ENCODE results near the gene PAQR6. TPM values are rescaled to one million over a fixed set of nuclear protein-coding genes. Genes with fewer than 3 reads are reported as not detected.

The PAQR6 gene
- total RNA-seq, 3 donors from 2014 or later (not counting 1 experiment from before 2014, with no cell fraction given): 2.6 to 5.5 (median 3.5) TPM

GRCh38 chr1:156194300-156194652 lies 53.6 kb downstream of the PAQR6 start:
- ATAC-seq (no peak), DNase-seq (no peak)
- Histone ChIP-seq H3K27me3 (ENCODE audit: control insufficient read depth, insufficient read depth, low read length) (no peaks in the 10 kb centered on the region), H3K36me3 (ENCODE audit: control insufficient read depth, insufficient read depth, low read length) (peaks cover 8% of the 10 kb centered on the region), H3K27ac (ENCODE audit: low read length) (peak overlapping the region; percentile 78), H3K4me1 (ENCODE audit: control insufficient read depth, insufficient read depth, low read length) (peaks cover 29% of the 10 kb centered on the region), H3K4me3 (ENCODE audit: low read length) (peak overlapping the region; percentile 93), H3K9me3 (ENCODE audit: control insufficient read depth, insufficient read depth, low read length) (no peaks in the 10 kb centered on the region)
- TF ChIP-seq CTCF (IDR thresholded peaks at IDR 0.05): no peak
- H3K4me1 Mint-ChIP-seq: peaks cover 43 to 49% of the 10 kb centered on the region in 2 donors
- no peaks in the 10 kb centered on the region for H3K27me3 Mint-ChIP-seq (ENCODE audit: low read depth in 2 of 2)
- peak overlapping the region; percentile 94 to 97 for H3K27ac Mint-ChIP-seq
- intact Hi-C loops (cut with micrococcal nuclease): loop anchor here (1.0 kb wide), 1 partner anchor 18 kb away; no protein-coding TSS in a partner anchor
- WGBS (ENCODE audit: insufficient coverage): 19% methylated on average over 14 of the region's 14 CpGs
- no peaks in the 10 kb centered on the region for H3K9me3 Mint-ChIP-seq
- H3K4me3 Mint-ChIP-seq: peak overlapping the region; percentile 99
- H3K36me3 Mint-ChIP-seq: no peaks in the 10 kb centered on the region

- no peaks in the 10 kb centered on the region for H3K36me3 Mint-ChIP-seq
- 1% methylated on average over 59 of the region's 59 CpGs for WGBS (ENCODE audit: insufficient coverage)
These were observed 54.2 kb downstream of the PAQR6 start, which contains the start of gene SLC25A44 for GRCh38 chr1:156193488-156194299. Gene SLC25A44 (plus strand): TSS chr1:156194104. CDS start chr1:156199848, 5,744 bp downstream.

More at GRCh38 chr1:156193488-156194299, 54.2 kb downstream of the PAQR6 start, which contains the start of gene SLC25A44:
- Histone ChIP-seq H3K9me3 (ENCODE audit: control insufficient read depth, insufficient read depth, low read length) (no peaks in the 10 kb centered on the region), H3K4me3 (ENCODE audit: low read length) (peak within 1 kb of the TSS; percentile 93), H3K27me3 (ENCODE audit: control insufficient read depth, insufficient read depth, low read length) (no peaks in the 10 kb centered on the region), H3K4me1 (ENCODE audit: control insufficient read depth, insufficient read depth, low read length) (peaks cover 23% of the 10 kb centered on the region), H3K36me3 (ENCODE audit: control insufficient read depth, insufficient read depth, low read length) (peaks cover 8% of the 10 kb centered on the region), H3K27ac (ENCODE audit: low read length) (peak within 1 kb of the TSS; percentile 82)
- peak; percentile 97 to 100 (median 98) for ATAC-seq
- Mint-ChIP-seq H3K4me3 (peak within 1 kb of the TSS; percentile 99), H3K4me1 (peaks cover 37 to 43% of the 10 kb centered on the region in 2 donors), H3K27ac (peak within 1 kb of the TSS; percentile 94 to 97), H3K9me3 (no peaks in the 10 kb centered on the region), H3K27me3 (ENCODE audit: low read depth in 2 of 2) (no peaks in the 10 kb centered on the region)
- intact Hi-C loops (cut with micrococcal nuclease): loop anchor here (1.0 kb wide), 1 partner anchor 19 kb away; no protein-coding TSS in a partner anchor
- peak; percentile 95 to 99 for DNase-seq
- TF ChIP-seq CTCF (IDR thresholded peaks at IDR 0.05): peak; percentile 5

Other genes with a start within 250 kb of the PAQR6 start
- gene SSR2, start 227.1 kb downstream of the PAQR6 start, total RNA-seq: 100 to 1,000 TPM; 209 to 215 (median 211) TPM
- gene UBQLN4, start 194.3 kb downstream of the PAQR6 start, total RNA-seq: 10 to 100 TPM; 14.4 to 23.5 (median 23.5) TPM
- gene LAMTOR2, start 193.3 kb downstream of the PAQR6 start, total RNA-seq: 10 to 100 TPM; 23.5 to 26.1 (median 24.6) TPM
- gene RAB25, start 186.9 kb downstream of the PAQR6 start, total RNA-seq: under 1 TPM in 1 of 3 donors, not detected in 2; 0.82 TPM
- gene MEX3A, start 165.6 kb downstream of the PAQR6 start, total RNA-seq: under 1 TPM; 0.05 to 0.16 (median 0.14) TPM
- gene LMNA, start 133.3 kb downstream of the PAQR6 start, total RNA-seq: 100 to 1,000 TPM; 201 to 504 (median 273) TPM
- gene SEMA4A, start 94.5 kb downstream of the PAQR6 start, total RNA-seq: 10 to 100 TPM in 1 of 3 donors, 1 to 10 TPM in 2; 2.6 to 13.0 (median 7.0) TPM
- gene SLC25A44, start 54.0 kb downstream of the PAQR6 start, total RNA-seq: 10 to 100 TPM; 17.1 to 49.2 (median 22.0) TPM
- 10 to 100 TPM; 61.5 to 70.3 (median 64.0) TPM for gene PMF1, start 35.0 kb downstream of the PAQR6 start, total RNA-seq
- 1 to 10 TPM in 2 of 3 donors, under 1 TPM in 1; 0.45 to 1.6 (median 1.1) TPM for gene BGLAP, start 5.9 kb downstream of the PAQR6 start, total RNA-seq
- 10 to 100 TPM; 76.7 to 93.9 (median 87.6) TPM for gene SMG5, start 34.8 kb upstream of the PAQR6 start, total RNA-seq
- 1 to 10 TPM; 3.3 to 5.8 (median 5.0) TPM for gene TMEM79, start 36.3 kb upstream of the PAQR6 start, total RNA-seq
- 10 to 100 TPM; 22.9 to 29.1 (median 26.8) TPM for gene GLMP, start 47.6 kb upstream of the PAQR6 start, total RNA-seq
- gene VHLL, start 51.3 kb upstream of the PAQR6 start, total RNA-seq: under 1 TPM in 1 of 3 donors, not detected in 2; 0.42 TPM
- gene CCT3, start 90.2 kb upstream of the PAQR6 start, total RNA-seq: 10 to 100 TPM; 70.3 to 87.5 (median 79.8) TPM
- not detected for gene TSACC, start 90.5 kb upstream of the PAQR6 start, total RNA-seq
- not detected for gene RHBG, start 121.2 kb upstream of the PAQR6 start, total RNA-seq